GM12878 (cell line): ENCODE data around the gene LIMA1. TPM values are rescaled to one million over a fixed set of nuclear protein-coding genes. Genes with fewer than 3 reads are reported as not detected.

ENCODE experiments used
- ATAC-seq: fragments of 200-7000 bp; cut with Tn5 transposase; 3 replicates; pipeline ENCODE4 v1.9.1; 2020; ENCODE audit warnings: mild to moderate bottlenecking, moderate library complexity
- BruUV-seq: library from RNA; stranded (reverse); fragments of 400-500 nt; replicated peaks from 2 replicates; lab custom pipeline; 2021; lab: Mats Ljungman, UMichigan
- CTCF ChIA-PET: fragments of 300-600 bp; sonication (Branson Sonifier 250); formaldehyde crosslinking; extraction: SDS; loops from one replicate; lab custom pipeline; 2021; ENCODE audit warnings: inconsistent platforms; lab: Yijun Ruan, JAX
- POLR2A ChIA-PET: fragments of 350-600 bp; formaldehyde crosslinking; extraction: SDS; loops from one replicate; lab custom pipeline; 2021; ENCODE audit warnings: inconsistent platforms; lab: Charles Lee
- RAD21 ChIA-PET: fragments of 300-600 bp; sonication (Branson Sonifier 250); formaldehyde crosslinking; loops from one replicate; lab custom pipeline; 2023; ENCODE audit warnings: antibody characterized with exemption; ENCODE audit not compliant: unreplicated experiment; lab: Charles Lee
- SMC1A ChIA-PET: fragments of 300-600 bp; sonication (Branson Sonifier 250); formaldehyde crosslinking; loops from one replicate; lab custom pipeline; 2023; ENCODE audit not compliant: unreplicated experiment, uncharacterized antibody; lab: Charles Lee
- DNase-seq: peaks from one replicate; pipeline ENCODE4 v3.0.0-alpha.2; 2011; ENCODE audit warnings: low read depth, low spot score
- FAIRE-seq: peaks from 3 replicates; lab custom pipeline; 2011; peaks lifted over from hg19 to GRCh38; lab: Jason Lieb, UNC
- H2AFZ ChIP-seq: 2 replicates; pipeline ENCODE4 v1.6.0; 2011; ENCODE audit warnings: low read depth, low read length, control low read depth; ENCODE audit not compliant: control insufficient read depth
- H3K27ac ChIP-seq: 2 replicates; pipeline ENCODE4 v1.5.1; 2011; ENCODE audit warnings: control low read depth; ENCODE audit not compliant: control insufficient read depth, insufficient read depth
- H3K27me3 ChIP-seq, 2 experiments: replicated peaks in 1 of 2; 2 replicates each; pipeline versions ENCODE4 v1.6.0 to v1.6.1; 2011; ENCODE audit warnings: low read length in 1 of 2; ENCODE audit not compliant: control insufficient read depth in 2 of 2, insufficient read depth in 2 of 2
- H3K36me3 ChIP-seq, 2 experiments: 2 replicates each; pipeline ENCODE4 v1.5.1; 2011; ENCODE audit warnings: low read length in 1 of 2; ENCODE audit not compliant: control insufficient read depth in 2 of 2, insufficient read depth in 2 of 2
- H3K4me1 ChIP-seq: 2 replicates; pipeline ENCODE4 v1.6.1; 2011; ENCODE audit warnings: mild to moderate bottlenecking, low read length, moderate library complexity, mixed read lengths; ENCODE audit not compliant: control insufficient read depth, insufficient read depth
- H3K4me2 ChIP-seq: 2 replicates; pipeline ENCODE4 v1.6.0; 2011; ENCODE audit warnings: control low read depth; ENCODE audit not compliant: control insufficient read depth, insufficient read depth
- H3K4me3 ChIP-seq: fragments of 200-600 bp; sonication (generic); 2 replicates; pipeline ENCODE4 v1.5.1; 2016
- H3K79me2 ChIP-seq: 2 replicates; pipeline ENCODE4 v1.6.0; 2011; ENCODE audit warnings: low read length; ENCODE audit not compliant: control insufficient read depth, insufficient read depth
- H3K9ac ChIP-seq: 2 replicates; pipeline ENCODE4 v1.8.0; 2011; ENCODE audit warnings: low read length, control low read depth, mixed read lengths; ENCODE audit not compliant: control insufficient read depth, insufficient read depth
- H3K9me3 ChIP-seq: replicated peaks from 3 replicates; pipeline ENCODE4 v1.5.1; 2011; ENCODE audit warnings: mild to moderate bottlenecking, low read length; ENCODE audit not compliant: control insufficient read depth, insufficient read depth
- H4K20me1 ChIP-seq: 2 replicates; pipeline ENCODE4 v1.6.0; 2011; ENCODE audit not compliant: control insufficient read depth, insufficient read depth
- BCL11A ChIP-seq: IDR thresholded peaks from 2 replicates; pipeline ENCODE4 v1.6.1; 2011; ENCODE audit warnings: low read depth, low read length
- CHD2 ChIP-seq: IDR thresholded peaks from 2 replicates; pipeline ENCODE4 v1.6.1; 2011; ENCODE audit warnings: low read depth, low read length, improper control_type of control experiment, borderline replicate concordance
- E4F1 ChIP-seq: fragments of 450-650 bp; IDR thresholded peaks from 2 replicates; pipeline ENCODE4 v1.6.1; 2018; ENCODE audit warnings: borderline replicate concordance, mild to moderate bottlenecking; ENCODE audit not compliant: partially characterized antibody
- HCFC1 ChIP-seq: fragments of 150-350 bp; IDR thresholded peaks from 2 replicates; pipeline ENCODE4 v1.6.1; 2014; ENCODE audit warnings: low read length
- IKZF1 ChIP-seq: fragments of 450-650 bp; conservative IDR thresholded peaks from 2 replicates; pipeline ENCODE4 v1.6.1; 2017; ENCODE audit warnings: antibody characterized with exemption, mild to moderate bottlenecking
- POU2F2 ChIP-seq: IDR thresholded peaks from 3 replicates; pipeline ENCODE4 v1.6.1; 2011; ENCODE audit warnings: low read depth, mild to moderate bottlenecking, low read length, borderline replicate concordance
- RAD51 ChIP-seq: fragments of 450-650 bp; IDR thresholded peaks from 2 replicates; pipeline ENCODE4 v1.6.1; 2016; ENCODE audit warnings: moderate library complexity, mild to moderate bottlenecking, inconsistent platforms
- SKIL ChIP-seq: fragments of 450-650 bp; IDR thresholded peaks from 2 replicates; pipeline ENCODE4 v1.6.1; 2017; ENCODE audit warnings: mild to moderate bottlenecking, low read depth, inconsistent platforms; ENCODE audit not compliant: poor library complexity, severe bottlenecking
- TAF1 ChIP-seq: IDR thresholded peaks from 2 replicates; pipeline ENCODE4 v1.6.1; 2011; ENCODE audit warnings: mild to moderate bottlenecking, low read depth, low read length, borderline replicate concordance
- ZNF592 ChIP-seq: fragments of 450-650 bp; IDR thresholded peaks from 2 replicates; pipeline ENCODE4 v1.6.1; 2017; ENCODE audit warnings: mild to moderate bottlenecking, moderate library complexity
- ZZZ3 ChIP-seq: IDR thresholded peaks from 2 replicates; pipeline ENCODE4 v1.6.1; 2011; ENCODE audit warnings: low read depth; ENCODE audit not compliant: control insufficient read depth, insufficient read length
- WGBS: methylation state at CpG from one replicate; pipeline ENCODE4 v1.1.6; 2016; ENCODE audit warnings: low lambda C conversion rate; ENCODE audit not compliant: insufficient replicate concordance, insufficient coverage; ENCODE audit errors: missing lambda C conversion rate; 5-methylcytosine and 5-hydroxymethylcytosine counted together
- in situ Hi-C: fragments of 300-500 bp; cut with MboI; formaldehyde crosslinking; loops from 9 replicates; pipeline ENCODE4 v1.14.3; 2018; ENCODE audit warnings: mixed read lengths
- intact Hi-C: fragments of 100-400 bp; cut with micrococcal nuclease; formaldehyde crosslinking; loops from one replicate; pipeline ENCODE4 v1.14.2; 2022; ENCODE audit not compliant: unreplicated experiment
- polyA plus RNA-seq, 11 experiments: library from polyadenylated mRNA; depleted of rRNA in 4 of 11; unstranded in 6 of 11; stranded (reverse) in 5 of 11; fragments of >200 nt; fragmentation: Nextera tagmentation in 4 of 11; fragmentation: Illumina TruSeq in 1 of 11; extraction: Ambion mirVana in 4 of 11; extraction: Trizol in 1 of 11; gene quantifications; 1 replicate in 1 of 11; 2 replicates in 10 of 11; pipeline versions ENCODE4 v1.2.1 to v1.2.3, GENCODE V29; 2011 to 2016; ENCODE audit warnings: inconsistent platforms in 2 of 11, missing spikeins in 2 of 11, low read depth in 1 of 11
- total RNA-seq, 4 experiments: library from RNA; depleted of rRNA in 3 of 4; stranded (reverse); fragments of >200 nt in 3 of 4; fragmentation: Illumina TruSeq in 1 of 4; extraction: Trizol in 1 of 4; gene quantifications; 2 replicates each; pipeline versions ENCODE4 v1.2.1 to v1.2.3, GENCODE V29; 2013 to 2021

The LIMA1 gene
- total and polyA plus RNA-seq, 10 of the 15 experiments (the other 5 are each of a cell fraction or from before 2014, with no cell fraction given), result 53.2 to 109 (median 60.8) TPM

GRCh38 chr12:50297996-50298395, 14.7 kb upstream of the LIMA1 start:
- Histone ChIP-seq H3K9me3 (no peaks in the 10 kb centered on the region), H2AFZ (no peak overlapping the region), H3K36me3 (no peaks in the 10 kb centered on the region), H3K9ac (no peak overlapping the region), H3K4me2 (no peak overlapping the region), H3K27me3 (no peaks in the 10 kb centered on the region), H3K27ac (no peak overlapping the region), H3K79me2 (no peaks in the 10 kb centered on the region), H3K4me1 (no peaks in the 10 kb centered on the region), H3K4me3 (no peak overlapping the region), H4K20me1 (no peaks in the 10 kb centered on the region)
- POLR2A ChIA-PET, result no interaction called here
- CTCF ChIA-PET, result interaction anchor here (1.4 to 2.3 kb wide), 2 partner anchors 17 to 431 kb away, joined by 4 to 5 read pairs; no protein-coding TSS in a partner anchor
- 100% methylated on average over 1 of the region's 1 CpG for whole genome bisulfite sequencing
- SMC1A ChIA-PET, result interaction anchor here (1.2 to 2.9 kb wide), 4 partner anchors 9 to 85 kb away, joined by 3 to 9 read pairs (median 4); no protein-coding TSS in a partner anchor
- in situ Hi-C loops, result no loop called here
- intact Hi-C loops, result no loop called here
- no peak for TF ChIP-seq POU2F2
- no peak for TF ChIP-seq BCL11A
- TF ChIP-seq E4F1, result no peak
- no peak for TF ChIP-seq IKZF1
- TF ChIP-seq RAD51, result no peak
- no peak for TF ChIP-seq CHD2
- TF ChIP-seq SKIL, result no peak
- no peak for TF ChIP-seq HCFC1
- no peak for TF ChIP-seq ZNF592
- no peak for TF ChIP-seq ZZZ3
- no peak for TF ChIP-seq TAF1
- FAIRE-seq (no peak), ATAC-seq (no peak), DNase-seq (no peak)
- no TSS peak for BruUV-seq
- RAD21 ChIA-PET, result interaction anchor here (1.1 kb wide), 1 partner anchor 14 kb away, joined by 4 read pairs; no protein-coding TSS in a partner anchor
